ENCODE data around the gene NOTCH2NLA. TPM values are rescaled to one million over a fixed set of nuclear protein-coding genes. Genes with fewer than 3 reads are reported as not detected.
"Not testable (repeated sequence)": the region's sequence is repeated elsewhere in the genome, so short reads cannot be mapped to it uniquely, and the experiment has no call there.

The NOTCH2NLA gene
- total and polyA plus RNA-seq, 2 donors = 10.4 to 16.9 TPM

GRCh38 chr1:146266179-146266748 is 37.4 kb upstream of the NOTCH2NLA start:
- H3K27me3 ChIP-seq (ENCODE audit: control insufficient read depth in 2 of 2, insufficient read depth in 1 of 2, low read length in 1 of 2); H3K27ac ChIP-seq (ENCODE audit: low read depth in 1 of 2, low read length in 1 of 2); H3K4me1 ChIP-seq (ENCODE audit: control insufficient read depth in 2 of 2, insufficient read depth in 2 of 2, low read length in 2 of 2); H3K4me3 ChIP-seq (ENCODE audit: low read length in 2 of 2); H3K36me3 ChIP-seq (ENCODE audit: control insufficient read depth in 2 of 2, insufficient read depth in 2 of 2, low read length in 1 of 2); DNase-seq (ENCODE audit: low read depth in 6 of 9, low spot score in 9 of 9); H3K9me3 ChIP-seq (ENCODE audit: control insufficient read depth in 2 of 2, insufficient read depth in 1 of 2, low read length in 1 of 2): not testable (repeated sequence)
- no CpG with 5 or more reads among the region's 2 CpGs for WGBS

GRCh38 chr1:146264761-146265160 is 35.9 kb upstream of the NOTCH2NLA start:
- H3K36me3 ChIP-seq (ENCODE audit: control insufficient read depth in 2 of 2, insufficient read depth in 2 of 2, low read length in 1 of 2); H3K4me1 ChIP-seq (ENCODE audit: control insufficient read depth in 2 of 2, insufficient read depth in 2 of 2, low read length in 2 of 2); H3K27ac ChIP-seq (ENCODE audit: low read depth in 1 of 2, low read length in 1 of 2); H3K9me3 ChIP-seq (ENCODE audit: control insufficient read depth in 2 of 2, insufficient read depth in 1 of 2, low read length in 1 of 2); H3K4me3 ChIP-seq (ENCODE audit: low read length in 2 of 2); DNase-seq (ENCODE audit: low read depth in 6 of 9, low spot score in 9 of 9); H3K27me3 ChIP-seq (ENCODE audit: control insufficient read depth in 2 of 2, insufficient read depth in 1 of 2, low read length in 1 of 2): not testable (repeated sequence)
- WGBS = no CpG with 5 or more reads among the region's 3 CpGs

GRCh38 chr1:146260006-146260730 is 31.3 kb upstream of the NOTCH2NLA start:
- DNase-seq (ENCODE audit: low read depth in 6 of 9, low spot score in 9 of 9); H3K9me3 ChIP-seq (ENCODE audit: control insufficient read depth in 2 of 2, insufficient read depth in 1 of 2, low read length in 1 of 2); H3K4me3 ChIP-seq (ENCODE audit: low read length in 2 of 2); H3K36me3 ChIP-seq (ENCODE audit: control insufficient read depth in 2 of 2, insufficient read depth in 2 of 2, low read length in 1 of 2); H3K27ac ChIP-seq (ENCODE audit: low read depth in 1 of 2, low read length in 1 of 2); H3K4me1 ChIP-seq (ENCODE audit: control insufficient read depth in 2 of 2, insufficient read depth in 2 of 2, low read length in 2 of 2); H3K27me3 ChIP-seq (ENCODE audit: control insufficient read depth in 2 of 2, insufficient read depth in 1 of 2, low read length in 1 of 2): not testable (repeated sequence)
- no CpG with 5 or more reads among the region's 8 CpGs for WGBS

- H3K4me3 ChIP-seq (ENCODE audit: low read length in 2 of 2); H3K27me3 ChIP-seq (ENCODE audit: control insufficient read depth in 2 of 2, insufficient read depth in 1 of 2, low read length in 1 of 2); H3K27ac ChIP-seq (ENCODE audit: low read depth in 1 of 2, low read length in 1 of 2); H3K36me3 ChIP-seq (ENCODE audit: control insufficient read depth in 2 of 2, insufficient read depth in 2 of 2, low read length in 1 of 2); DNase-seq (ENCODE audit: low read depth in 6 of 9, low spot score in 9 of 9); H3K9me3 ChIP-seq (ENCODE audit: control insufficient read depth in 2 of 2, insufficient read depth in 1 of 2, low read length in 1 of 2); H3K4me1 ChIP-seq (ENCODE audit: control insufficient read depth in 2 of 2, insufficient read depth in 2 of 2, low read length in 2 of 2): not testable (repeated sequence)
- WGBS = no CpG with 5 or more reads among the region's 1 CpG
These were observed 29.3 kb upstream of the NOTCH2NLA start for GRCh38 chr1:146257992-146258552.

- H3K27ac ChIP-seq (ENCODE audit: low read depth in 1 of 2, low read length in 1 of 2); DNase-seq (ENCODE audit: low read depth in 6 of 9, low spot score in 9 of 9); H3K4me1 ChIP-seq (ENCODE audit: control insufficient read depth in 2 of 2, insufficient read depth in 2 of 2, low read length in 2 of 2); H3K9me3 ChIP-seq (ENCODE audit: control insufficient read depth in 2 of 2, insufficient read depth in 1 of 2, low read length in 1 of 2); H3K36me3 ChIP-seq (ENCODE audit: control insufficient read depth in 2 of 2, insufficient read depth in 2 of 2, low read length in 1 of 2); H3K27me3 ChIP-seq (ENCODE audit: control insufficient read depth in 2 of 2, insufficient read depth in 1 of 2, low read length in 1 of 2); H3K4me3 ChIP-seq (ENCODE audit: low read length in 2 of 2): not testable (repeated sequence)
- 91% methylated on average over 1 of the region's 4 CpGs for WGBS
These were observed 25.9 kb upstream of the NOTCH2NLA start for GRCh38 chr1:146254569-146255197.

- H3K4me1 ChIP-seq (ENCODE audit: control insufficient read depth in 2 of 2, insufficient read depth in 2 of 2, low read length in 2 of 2); H3K36me3 ChIP-seq (ENCODE audit: control insufficient read depth in 2 of 2, insufficient read depth in 2 of 2, low read length in 1 of 2); H3K27ac ChIP-seq (ENCODE audit: low read depth in 1 of 2, low read length in 1 of 2); H3K4me3 ChIP-seq (ENCODE audit: low read length in 2 of 2); DNase-seq (ENCODE audit: low read depth in 6 of 9, low spot score in 9 of 9); H3K27me3 ChIP-seq (ENCODE audit: control insufficient read depth in 2 of 2, insufficient read depth in 1 of 2, low read length in 1 of 2); H3K9me3 ChIP-seq (ENCODE audit: control insufficient read depth in 2 of 2, insufficient read depth in 1 of 2, low read length in 1 of 2): not testable (repeated sequence)
- WGBS = no CpG with 5 or more reads among the region's 4 CpGs
These were observed 24.5 kb upstream of the NOTCH2NLA start for GRCh38 chr1:146253249-146253855.

- WGBS = no CpG with 5 or more reads among the region's 1 CpG
These were observed 22.7 kb upstream of the NOTCH2NLA start for GRCh38 chr1:146251523-146251922.

GRCh38 chr1:146248643-146249042 is 19.8 kb upstream of the NOTCH2NLA start:
- not testable (repeated sequence) for H3K9me3 ChIP-seq (ENCODE audit: control insufficient read depth in 2 of 2, insufficient read depth in 1 of 2, low read length in 1 of 2); H3K4me1 ChIP-seq (ENCODE audit: control insufficient read depth in 2 of 2, insufficient read depth in 2 of 2, low read length in 2 of 2); H3K27me3 ChIP-seq (ENCODE audit: control insufficient read depth in 2 of 2, insufficient read depth in 1 of 2, low read length in 1 of 2); H3K4me3 ChIP-seq (ENCODE audit: low read length in 2 of 2); H3K36me3 ChIP-seq (ENCODE audit: control insufficient read depth in 2 of 2, insufficient read depth in 2 of 2, low read length in 1 of 2); DNase-seq (ENCODE audit: low read depth in 6 of 9, low spot score in 9 of 9); H3K27ac ChIP-seq (ENCODE audit: low read depth in 1 of 2, low read length in 1 of 2)
- no CpG with 5 or more reads among the region's 4 CpGs for WGBS

More at GRCh38 chr1:146251523-146251922, 22.7 kb upstream of the NOTCH2NLA start:
- H3K4me3 ChIP-seq (ENCODE audit: low read length in 2 of 2); H3K4me1 ChIP-seq (ENCODE audit: control insufficient read depth in 2 of 2, insufficient read depth in 2 of 2, low read length in 2 of 2); DNase-seq (ENCODE audit: low read depth in 6 of 9, low spot score in 9 of 9); H3K27me3 ChIP-seq (ENCODE audit: control insufficient read depth in 2 of 2, insufficient read depth in 1 of 2, low read length in 1 of 2); H3K27ac ChIP-seq (ENCODE audit: low read depth in 1 of 2, low read length in 1 of 2); H3K36me3 ChIP-seq (ENCODE audit: control insufficient read depth in 2 of 2, insufficient read depth in 2 of 2, low read length in 1 of 2); H3K9me3 ChIP-seq (ENCODE audit: control insufficient read depth in 2 of 2, insufficient read depth in 1 of 2, low read length in 1 of 2): not testable (repeated sequence)

GRCh38 chr1:146236626-146237025 is 7.8 kb upstream of the NOTCH2NLA start:
- H3K27me3 ChIP-seq (ENCODE audit: control insufficient read depth in 2 of 2, insufficient read depth in 1 of 2, low read length in 1 of 2); H3K9me3 ChIP-seq (ENCODE audit: control insufficient read depth in 2 of 2, insufficient read depth in 1 of 2, low read length in 1 of 2); H3K4me3 ChIP-seq (ENCODE audit: low read length in 2 of 2); H3K4me1 ChIP-seq (ENCODE audit: control insufficient read depth in 2 of 2, insufficient read depth in 2 of 2, low read length in 2 of 2); H3K36me3 ChIP-seq (ENCODE audit: control insufficient read depth in 2 of 2, insufficient read depth in 2 of 2, low read length in 1 of 2); H3K27ac ChIP-seq (ENCODE audit: low read depth in 1 of 2, low read length in 1 of 2); DNase-seq (ENCODE audit: low read depth in 6 of 9, low spot score in 9 of 9): not testable (repeated sequence)
- no CpG with 5 or more reads among the region's 2 CpGs for WGBS
